GM12864 (cell line): ENCODE results near the gene ATG2A.

ENCODE experiments used
- DNase-seq: peaks from one replicate; pipeline ENCODE4 v3.0.0-alpha.2; 2011; ENCODE audit warnings: low read depth
- H3K4me3 ChIP-seq: 2 replicates; pipeline ENCODE4 v1.5.1; 2011; ENCODE audit warnings: mild to moderate bottlenecking, low read depth, low read length, control low read depth
- TF ChIP-seq, protein P1 (sequence below): IDR thresholded peaks from 2 replicates; pipeline ENCODE4 v1.5.1; 2011; ENCODE audit warnings: low read depth, mild to moderate bottlenecking, moderate library complexity, low read length, control low read depth, inconsistent platforms; ENCODE audit errors: missing control alignments

Gene ATG2A

GRCh38 chr11:64854534-64855502 is 62.2 kb downstream of the ATG2A start:
- no peak for DNase-seq
- TF ChIP-seq, protein P1, sequence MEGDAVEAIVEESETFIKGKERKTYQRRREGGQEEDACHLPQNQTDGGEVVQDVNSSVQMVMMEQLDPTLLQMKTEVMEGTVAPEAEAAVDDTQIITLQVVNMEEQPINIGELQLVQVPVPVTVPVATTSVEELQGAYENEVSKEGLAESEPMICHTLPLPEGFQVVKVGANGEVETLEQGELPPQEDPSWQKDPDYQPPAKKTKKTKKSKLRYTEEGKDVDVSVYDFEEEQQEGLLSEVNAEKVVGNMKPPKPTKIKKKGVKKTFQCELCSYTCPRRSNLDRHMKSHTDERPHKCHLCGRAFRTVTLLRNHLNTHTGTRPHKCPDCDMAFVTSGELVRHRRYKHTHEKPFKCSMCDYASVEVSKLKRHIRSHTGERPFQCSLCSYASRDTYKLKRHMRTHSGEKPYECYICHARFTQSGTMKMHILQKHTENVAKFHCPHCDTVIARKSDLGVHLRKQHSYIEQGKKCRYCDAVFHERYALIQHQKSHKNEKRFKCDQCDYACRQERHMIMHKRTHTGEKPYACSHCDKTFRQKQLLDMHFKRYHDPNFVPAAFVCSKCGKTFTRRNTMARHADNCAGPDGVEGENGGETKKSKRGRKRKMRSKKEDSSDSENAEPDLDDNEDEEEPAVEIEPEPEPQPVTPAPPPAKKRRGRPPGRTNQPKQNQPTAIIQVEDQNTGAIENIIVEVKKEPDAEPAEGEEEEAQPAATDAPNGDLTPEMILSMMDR: no peak
- no peak overlapping the region for H3K4me3 ChIP-seq

DNA sequence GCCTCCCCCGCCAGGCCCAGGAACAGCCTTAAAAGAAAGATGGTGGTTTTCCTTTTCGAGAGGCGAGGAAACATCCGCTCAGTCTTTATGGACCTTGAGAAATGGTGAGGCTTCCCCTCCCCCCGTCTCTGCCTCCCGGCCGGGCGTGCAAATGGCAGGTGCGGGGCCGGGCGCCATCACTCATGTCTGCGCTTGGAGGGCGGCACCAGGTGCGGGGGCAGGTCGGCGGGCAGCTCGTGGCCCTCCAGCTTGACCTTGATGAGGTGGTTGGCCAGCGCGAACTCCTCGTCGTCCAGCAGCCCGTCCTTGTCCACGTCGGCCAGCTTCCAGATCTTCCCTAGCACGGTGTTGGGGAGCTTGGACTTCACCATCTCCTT is 62.9 kb downstream of the ATG2A start:
- TF ChIP-seq, protein P1: no peak
- no peak overlapping the region for H3K4me3 ChIP-seq
- DNase-seq: no peak

GRCh38 chr11:64853709-64854108 is 63.3 kb downstream of the ATG2A start:
- TF ChIP-seq, protein P1: no peak
- DNase-seq: no peak
- no peak overlapping the region for H3K4me3 ChIP-seq

DNA sequence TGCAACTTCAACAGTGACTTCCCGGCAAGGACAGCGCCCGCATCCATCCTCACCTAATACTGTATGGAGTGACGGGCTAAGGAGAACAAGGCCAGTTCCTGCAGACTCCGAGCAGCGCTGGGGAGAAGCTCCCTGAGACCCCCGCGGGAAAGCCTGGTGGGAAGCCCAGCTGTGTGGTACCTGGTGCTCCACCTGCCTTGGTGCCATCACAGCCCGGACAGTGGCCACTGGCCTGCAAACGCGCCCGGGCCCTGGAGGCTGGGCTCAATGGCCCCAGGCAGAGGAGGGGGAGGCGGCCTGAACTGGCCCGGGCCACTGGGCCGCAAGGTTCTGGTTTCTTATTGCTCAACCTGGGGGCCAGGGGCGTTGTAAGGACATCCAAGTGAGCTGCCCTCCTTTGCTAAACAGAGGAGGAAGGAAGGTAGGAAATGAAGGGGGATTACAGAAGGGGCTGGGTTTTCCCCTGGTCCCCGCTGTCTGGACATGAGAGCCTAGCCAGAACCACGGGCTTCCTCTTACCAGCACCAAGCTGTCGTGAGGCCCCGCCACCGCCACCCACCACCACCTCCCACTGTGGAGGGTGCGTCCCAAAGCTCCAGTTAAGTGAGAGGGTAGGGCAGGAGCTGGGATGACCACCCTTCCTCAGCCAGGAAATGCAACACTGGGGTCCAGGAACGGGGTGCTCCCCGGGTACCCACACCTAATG is 64.1 kb downstream of the ATG2A start:
- DNase-seq: no peak
- no peak overlapping the region for H3K4me3 ChIP-seq
- TF ChIP-seq, protein P1: no peak

DNA sequence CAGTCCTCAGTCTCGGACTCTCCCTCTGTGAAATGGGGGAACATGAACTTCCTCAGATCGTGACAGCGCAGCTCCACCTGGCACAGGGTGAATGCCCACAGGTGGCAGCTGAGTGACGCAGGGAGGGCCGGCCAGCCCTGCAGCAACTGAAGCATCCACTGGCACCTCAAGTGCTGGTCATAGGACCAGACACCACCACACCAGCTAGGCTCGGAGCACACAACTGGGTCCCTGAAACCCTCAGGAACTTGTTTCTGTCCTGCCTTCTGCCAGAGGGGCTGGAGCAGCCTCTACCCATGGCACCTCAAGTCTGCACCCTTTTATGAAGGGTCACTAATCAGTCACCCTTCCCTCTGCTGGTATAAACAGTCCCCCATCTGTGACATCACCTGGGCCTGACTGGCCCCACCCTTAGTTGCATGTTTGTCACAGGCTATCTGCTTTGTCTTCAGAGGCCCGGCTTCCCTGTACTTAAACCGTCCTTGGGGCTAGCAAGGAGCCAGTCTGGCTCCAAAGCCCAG is 65.1 kb downstream of the ATG2A start:
- H3K4me3 ChIP-seq: no peak overlapping the region
- no peak for DNase-seq
- TF ChIP-seq, protein P1: no peak

- peak; percentile 78 for DNase-seq
- no peak overlapping the region for H3K4me3 ChIP-seq
- TF ChIP-seq, protein P1: peak; percentile 47
Observed at GRCh38 chr11:64850979-64851567, 65.9 kb downstream of the ATG2A start.
